Left lung (tissue), 10 donors: ENCODE results near the gene GARRE1. TPM values are rescaled to one million over a fixed set of nuclear protein-coding genes. Genes with fewer than 3 reads are reported as not detected.

Experiments
- ATAC-seq: fragments of 200-7000 bp; cut with Tn5 transposase; one replicate; pipeline ENCODE4 v1.9.1; 2020; ENCODE audit warnings: moderate library complexity
- DNase-seq, 4 donors: peaks; one replicate each; pipeline ENCODE4 v3.0.0-alpha.2; 2013 to 2020
- H3K27ac ChIP-seq, 2 donors: fragments of 200-600 bp; sonication (generic) in 1 of 2; one replicate each; pipeline versions ENCODE4 v1.5.0 to v1.8.0; 2020 to 2021
- H3K27me3 ChIP-seq, 2 donors: fragments of 200-600 bp; sonication (generic) in 1 of 2; one replicate each; pipeline versions ENCODE4 v1.5.0 to v1.8.0; 2020 to 2021
- H3K36me3 ChIP-seq, 2 donors: fragments of 200-600 bp; sonication (generic) in 1 of 2; one replicate each; pipeline versions ENCODE4 v1.5.0 to v1.8.0; 2020 to 2021
- H3K4me1 ChIP-seq, 2 donors: fragments of 200-600 bp; one replicate each; pipeline ENCODE4 v1.8.0; 2021
- H3K4me3 ChIP-seq, 2 donors: fragments of 200-600 bp; sonication (generic) in 1 of 2; one replicate each; pipeline versions ENCODE4 v1.5.0 to v1.8.0; 2020 to 2021; ENCODE audit warnings: mild to moderate bottlenecking in 1 of 2
- H3K9me3 ChIP-seq, 2 donors: fragments of 200-600 bp; sonication (generic) in 1 of 2; one replicate each; pipeline versions ENCODE4 v1.5.0 to v1.8.0; 2020 to 2021
- CTCF ChIP-seq, 2 donors: fragments of 200-600 bp; sonication (generic) in 1 of 2; IDR thresholded peaks; one replicate each; pipeline versions ENCODE4 v1.5.0 to v1.8.0; 2021; ENCODE audit warnings: antibody characterized with exemption in 2 of 2
- intact Hi-C, 2 donors: fragments of 100-400 bp; cut with DNase I; formaldehyde crosslinking; loops; one replicate each; pipeline versions ENCODE4 v1.11.2 to v1.14.2; 2022
- polyA plus RNA-seq, 6 donors: library from polyadenylated mRNA; unstranded; fragments of 120-200 nt; gene quantifications; one replicate each; pipeline ENCODE4 v1.2.1, GENCODE V29; 2013; ENCODE audit not compliant: insufficient read length in 6 of 6
- total RNA-seq, 2 donors: library from RNA; stranded (reverse); fragmentation: NEBNext Ultra II Directional; extraction: Animal tissue kit (Norgen Biotek cat#: 25700); gene quantifications; one replicate each; pipeline ENCODE4 v1.2.1, GENCODE V29; 2021
- donor health status: DM: no; HTN: yes; CAD: no.
- donor health status: DM: no; HTN: no; CAD: no.

GARRE1 gene
- total and polyA plus RNA-seq, 8 donors = 26.2 to 45.2 (median 36.4) TPM

- Histone ChIP-seq H3K27me3 (peaks cover 0 to 10% of the 10 kb centered on the region in 2 donors), H3K4me1 (peaks cover 10 to 24% of the 10 kb centered on the region in 2 donors), H3K9me3 (no peaks in the 10 kb centered on the region), H3K27ac (no peak overlapping the region), H3K4me3 (no peak overlapping the region), H3K36me3 (no peaks in the 10 kb centered on the region)
- intact Hi-C loops = no loop called here
- no peak for DNase-seq
- ATAC-seq = peak; percentile 81
- no peak for TF ChIP-seq CTCF (IDR thresholded peaks at IDR 0.05)
Observed at GRCh38 chr19:34261334-34262109, 7.2 kb downstream of the GARRE1 start.

GRCh38 chr19:34263745-34264237, 9.4 kb downstream of the GARRE1 start:
- Histone ChIP-seq H3K27ac (no peak overlapping the region), H3K4me1 (peaks cover 11 to 35% of the 10 kb centered on the region in 2 donors)
- no peak for TF ChIP-seq CTCF (IDR thresholded peaks at IDR 0.05)

GRCh38 chr19:34265221-34265650, 10.9 kb downstream of the GARRE1 start:
- peaks cover 25 to 41% of the 10 kb centered on the region in 2 donors for H3K4me1 ChIP-seq
- peak overlapping the region; percentile 39 to 54 for H3K27ac ChIP-seq
- intact Hi-C loops = no loop called here
- TF ChIP-seq CTCF (IDR thresholded peaks at IDR 0.05) = no peak
- H3K27me3 ChIP-seq = no peaks in the 10 kb centered on the region
- H3K4me3 ChIP-seq = peak overlapping the region in 1 of 2 donors; percentile 27
- no peak for ATAC-seq
- no peak for DNase-seq
- H3K36me3 ChIP-seq = no peaks in the 10 kb centered on the region
- H3K9me3 ChIP-seq = no peaks in the 10 kb centered on the region

More at GRCh38 chr19:34263745-34264237, 9.4 kb downstream of the GARRE1 start:
- intact Hi-C loops = no loop called here
- Histone ChIP-seq H3K9me3 (no peaks in the 10 kb centered on the region), H3K27me3 (no peaks in the 10 kb centered on the region), H3K36me3 (no peaks in the 10 kb centered on the region), H3K4me3 (no peak overlapping the region)
- ATAC-seq (no peak), DNase-seq (no peak)

- no peak for DNase-seq
- Histone ChIP-seq H3K27me3 (no peaks in the 10 kb centered on the region), H3K36me3 (no peaks in the 10 kb centered on the region), H3K27ac (peak overlapping the region; percentile 79 to 86), H3K4me3 (no peak overlapping the region), H3K9me3 (no peaks in the 10 kb centered on the region), H3K4me1 (peaks cover 21 to 58% of the 10 kb centered on the region in 2 donors)
- intact Hi-C loops = no loop called here
- TF ChIP-seq CTCF (IDR thresholded peaks at IDR 0.05) = no peak
- ATAC-seq = no peak
Observed at GRCh38 chr19:34269081-34269480, 14.7 kb downstream of the GARRE1 start.

GRCh38 chr19:34269489-34269888, 15.1 kb downstream of the GARRE1 start:
- H3K36me3 ChIP-seq = no peaks in the 10 kb centered on the region
- no peak overlapping the region for H3K4me3 ChIP-seq
- peaks cover 21 to 58% of the 10 kb centered on the region in 2 donors for H3K4me1 ChIP-seq
- no peaks in the 10 kb centered on the region for H3K27me3 ChIP-seq
- H3K27ac ChIP-seq = peak overlapping the region; percentile 79 to 86
- ATAC-seq = peak; percentile 25
- no peaks in the 10 kb centered on the region for H3K9me3 ChIP-seq
- intact Hi-C loops = no loop called here
- TF ChIP-seq CTCF (IDR thresholded peaks at IDR 0.05) = no peak
- no peak for DNase-seq
